MM.1S (cell line): ENCODE measurements around the gene KRTAP2-3.
"Not testable (repeated sequence)": the region's sequence is repeated elsewhere in the genome, so short reads cannot be mapped to it uniquely, and the experiment has no call there.

ENCODE experiments used
- DNase-seq: peaks from one replicate; pipeline ENCODE4 v3.0.0-alpha.2; 2015
- H2AFZ ChIP-seq: fragments of 300-600 bp; sonication (generic); 2 replicates; pipeline ENCODE4 v1.6.0; 2016; ENCODE audit warnings: antibody characterized with exemption, low read length
- H3F3A ChIP-seq: fragments of 300-600 bp; sonication (generic); 2 replicates; pipeline ENCODE4 v1.6.1; 2016; ENCODE audit warnings: mild to moderate bottlenecking, antibody characterized with exemption, low read length, moderate library complexity, mixed read lengths; ENCODE audit not compliant: insufficient read depth
- H3K27ac ChIP-seq: fragments of 300-600 bp; sonication (generic); 2 replicates; pipeline ENCODE4 v1.5.1; 2016; ENCODE audit warnings: mild to moderate bottlenecking, low read length
- H3K27me3 ChIP-seq: fragments of 300-600 bp; sonication (generic); replicated peaks from 2 replicates; pipeline ENCODE4 v1.6.0; 2016; ENCODE audit warnings: low read length; ENCODE audit not compliant: insufficient read depth
- H3K36me3 ChIP-seq: fragments of 300-600 bp; sonication (generic); replicated peaks from 2 replicates; pipeline ENCODE4 v1.6.1; 2016; ENCODE audit warnings: mild to moderate bottlenecking, low read length, mixed read lengths; ENCODE audit not compliant: insufficient read depth
- H3K4me1 ChIP-seq: fragments of 300-600 bp; sonication (generic); 2 replicates; pipeline ENCODE4 v1.6.1; 2016; ENCODE audit warnings: low read length, mixed read lengths
- H3K4me2 ChIP-seq: fragments of 300-600 bp; sonication (generic); 2 replicates; pipeline ENCODE4 v1.6.0; 2016; ENCODE audit warnings: low read depth, low read length
- H3K4me3 ChIP-seq: fragments of 300-600 bp; sonication (generic); 2 replicates; pipeline ENCODE4 v1.5.1; 2016; ENCODE audit warnings: low read length, mixed read lengths
- H3K79me2 ChIP-seq: fragments of 300-600 bp; sonication (generic); 2 replicates; pipeline ENCODE4 v1.6.1; 2016; ENCODE audit warnings: mixed run types, low read length, mixed read lengths
- H3K9ac ChIP-seq: fragments of 300-600 bp; sonication (generic); 2 replicates; pipeline ENCODE4 v1.6.1; 2016; ENCODE audit warnings: low read length, mixed read lengths
- H3K9me2 ChIP-seq: fragments of 300-600 bp; sonication (generic); replicated peaks from 2 replicates; pipeline ENCODE4 v1.6.1; 2016; ENCODE audit warnings: mild to moderate bottlenecking, low read length, mixed read lengths; ENCODE audit not compliant: insufficient read depth
- H3K9me3 ChIP-seq: fragments of 300-600 bp; sonication (generic); replicated peaks from 2 replicates; pipeline ENCODE4 v1.6.1; 2016; ENCODE audit warnings: mild to moderate bottlenecking, low read length, mixed read lengths; ENCODE audit not compliant: insufficient read depth
- H4K20me1 ChIP-seq: fragments of 300-600 bp; sonication (generic); 2 replicates; pipeline ENCODE4 v1.6.1; 2016; ENCODE audit warnings: mild to moderate bottlenecking, low read length, moderate library complexity, mixed read lengths; ENCODE audit not compliant: insufficient read depth
- CTCF ChIP-seq: fragments of 300-600 bp; sonication (generic); IDR thresholded peaks from 2 replicates; pipeline ENCODE4 v1.5.1; 2016; ENCODE audit warnings: antibody characterized with exemption, low read length, mixed read lengths
- EZH2 ChIP-seq: fragments of 300-600 bp; sonication (generic); optimal IDR thresholded peaks from 2 replicates; pipeline ENCODE3; 2017; ENCODE audit warnings: low read depth, mild to moderate bottlenecking, antibody characterized with exemption, low read length, mixed read lengths
- EZH2phosphoT487 ChIP-seq: fragments of 300-600 bp; sonication (generic); IDR thresholded peaks from 2 replicates; pipeline ENCODE4 v1.6.1; 2018; ENCODE audit warnings: antibody characterized with exemption, low read length

The KRTAP2-3 gene

GRCh38 chr17:41060052-41060604 lies at the start of gene KRTAP2-3:
KRTAP2-3 (minus strand) TSS chr17:41060114; CDS start chr17:41060050, 64 bp downstream.
- Histone ChIP-seq H3K9me3 (no peaks in the 10 kb centered on the region), H3K9ac (no peak within 1 kb of the TSS), H3K27ac (no peak within 1 kb of the TSS), H3K4me2 (no peak within 1 kb of the TSS), H3K79me2 (no peaks in the 10 kb centered on the region), H3K36me3 (no peaks in the 10 kb centered on the region), H3K4me3 (no peak within 1 kb of the TSS), H4K20me1 (no peaks in the 10 kb centered on the region), H3K4me1 (no peaks in the 10 kb centered on the region), H2AFZ (no peak within 1 kb of the TSS), H3K9me2 (no peaks in the 10 kb centered on the region), H3K27me3 (no peaks in the 10 kb centered on the region), H3F3A (no peaks in the 10 kb centered on the region)
- TF ChIP-seq EZH2phosphoT487 = no peak
- no peak for TF ChIP-seq EZH2
- no peak for TF ChIP-seq CTCF
- no peak for DNase-seq

- H3K9ac ChIP-seq, H3K4me2 ChIP-seq: not testable (repeated sequence)
These were observed 48.9 kb upstream of the KRTAP2-3 start for GRCh38 chr17:41108728-41109386.

GRCh38 chr17:41107941-41108450 lies 48.1 kb upstream of the KRTAP2-3 start:
- Histone ChIP-seq H3K9me3 (no peaks in the 10 kb centered on the region), H3K79me2 (no peaks in the 10 kb centered on the region), H3K9me2 (no peaks in the 10 kb centered on the region), H3K27ac (no peak overlapping the region), H3K4me3 (no peak overlapping the region), H3K27me3 (no peaks in the 10 kb centered on the region), H3K4me1 (no peaks in the 10 kb centered on the region), H3K4me2 (no peak overlapping the region), H3K9ac (no peak overlapping the region), H3F3A (no peaks in the 10 kb centered on the region), H2AFZ (no peak overlapping the region), H3K36me3 (no peaks in the 10 kb centered on the region), H4K20me1 (no peaks in the 10 kb centered on the region)
- DNase-seq = no peak
- no peak for TF ChIP-seq CTCF
- TF ChIP-seq EZH2 = no peak
- no peak for TF ChIP-seq EZH2phosphoT487

More at GRCh38 chr17:41108728-41109386, 48.9 kb upstream of the KRTAP2-3 start:
- not testable (repeated sequence) for H3F3A ChIP-seq, H2AFZ ChIP-seq, H3K27ac ChIP-seq, H3K27me3 ChIP-seq, H4K20me1 ChIP-seq, H3K4me3 ChIP-seq, H3K4me1 ChIP-seq, H3K9me3 ChIP-seq, H3K36me3 ChIP-seq, H3K9me2 ChIP-seq, DNase-seq, H3K79me2 ChIP-seq

- H3K4me1 ChIP-seq, H3F3A ChIP-seq, H3K9me2 ChIP-seq, H3K9ac ChIP-seq, H3K4me2 ChIP-seq, H3K79me2 ChIP-seq, H3K36me3 ChIP-seq, H3K27me3 ChIP-seq, DNase-seq, H3K27ac ChIP-seq, H3K9me3 ChIP-seq, H3K4me3 ChIP-seq, H2AFZ ChIP-seq, H4K20me1 ChIP-seq: not testable (repeated sequence)
These were observed 45.4 kb upstream of the KRTAP2-3 start, which contains the start of gene KRTAP4-9 for GRCh38 chr17:41105347-41105746. KRTAP4-9 (plus strand) TSS chr17:41105389; CDS start chr17:41105389, 0 bp downstream.

GRCh38 chr17:41104386-41105038 lies 44.6 kb upstream of the KRTAP2-3 start:
- not testable (repeated sequence) for H3K27ac ChIP-seq, H3K4me3 ChIP-seq, H3K4me2 ChIP-seq, H3K79me2 ChIP-seq, H3K9ac ChIP-seq, H3K9me2 ChIP-seq, H3K27me3 ChIP-seq, H3K4me1 ChIP-seq, DNase-seq, H3F3A ChIP-seq, H3K9me3 ChIP-seq, H4K20me1 ChIP-seq, H3K36me3 ChIP-seq, H2AFZ ChIP-seq
